SK-N-SH (cell line): ENCODE measurements around the gene TRPC4AP. TPM values are rescaled to one million over a fixed set of nuclear protein-coding genes. Genes with fewer than 3 reads are reported as not detected.

Source experiments
- polyA plus RNA-seq, 3 experiments: library from polyadenylated mRNA; depleted of rRNA; stranded (reverse); fragments of >200 nt; gene quantifications; 2 replicates each; pipeline ENCODE4 v1.2.3, GENCODE V29; 2012
- small RNA-seq, 7 experiments: library from RNA; depleted of rRNA; stranded (forward); fragments of <200 nt; gene quantifications; one replicate each; pipeline ENCODE3, GENCODE V24; 2012

Gene TRPC4AP
- polyA plus RNA-seq, 1 of the 3 experiments (the other 2 are of a cell fraction), result 57.4 TPM

Small RNA genes within 50 kb of the gene (small RNA-seq; reads per million reads assigned to genes)
- gene MIR499A (0.29 to 41.3 (median 15.0) reads per million in 7 experiments), gene RF00275 (0 reads per million in 7 experiments), gene RNU6-407P (0 reads per million in 7 experiments)

Other genes starting within 250 kb of the TRPC4AP start
- 22.5 and 25.5 TPM in 2 replicates for gene GGT7, start 220.0 kb downstream of the TRPC4AP start, polyA plus RNA-seq (2012; rRNA removed)
- 25.5 and 31.4 TPM in 2 replicates for gene ACSS2, start 216.2 kb downstream of the TRPC4AP start, polyA plus RNA-seq (2012; rRNA removed)
- gene GSS, start 137.0 kb downstream of the TRPC4AP start, polyA plus RNA-seq (2012; rRNA removed), result 95.6 and 117 TPM in 2 replicates
- 0.32 and 0.41 TPM in 2 replicates for gene MYH7B, start 136.9 kb downstream of the TRPC4AP start, polyA plus RNA-seq (2012; rRNA removed)
- 30.4 and 34.3 TPM in 2 replicates for gene EDEM2, start 54.5 kb upstream of the TRPC4AP start, polyA plus RNA-seq (2012; rRNA removed)
- 23.5 and 29.5 TPM in 2 replicates for gene PROCR, start 79.3 kb upstream of the TRPC4AP start, polyA plus RNA-seq (2012; rRNA removed)
- 18.1 and 19.0 TPM in 2 replicates for gene MMP24, start 133.9 kb upstream of the TRPC4AP start, polyA plus RNA-seq (2012; rRNA removed)
- gene MMP24OS, start 185.3 kb upstream of the TRPC4AP start, polyA plus RNA-seq (2012; rRNA removed), result 52.4 and 53.1 TPM in 2 replicates
- gene EIF6, start 192.0 kb upstream of the TRPC4AP start, polyA plus RNA-seq (2012; rRNA removed), result 343 and 356 TPM in 2 replicates
- not detected in 2 replicates for gene FAM83C, start 199.6 kb upstream of the TRPC4AP start, polyA plus RNA-seq (2012; rRNA removed)